IMR-90 (cell line): Measurements from ENCODE around the gene BPIFA3. TPM values are rescaled to one million over a fixed set of nuclear protein-coding genes. Genes with fewer than 3 reads are reported as not detected.

ENCODE experiments used
- ATAC-seq: fragments of 200-7000 bp; cut with Tn5 transposase; 2 replicates; pipeline ENCODE4 v1.9.1; 2020; ENCODE audit warnings: low read depth, mild to moderate bottlenecking, moderate library complexity
- BruUV-seq: library from RNA; stranded (reverse); fragments of 400-500 nt; replicated peaks from 2 replicates; lab custom pipeline; 2021; lab: Mats Ljungman, UMichigan
- CTCF ChIA-PET: fragments of 300-600 bp; formaldehyde crosslinking; extraction: SDS; loops from one replicate; lab custom pipeline; 2021; ENCODE audit warnings: antibody characterized with exemption; lab: Yijun Ruan, JAX
- POLR2A ChIA-PET: fragments of 300-600 bp; sonication (Branson Sonifier 250); formaldehyde crosslinking; loops from one replicate; lab custom pipeline; 2022; ENCODE audit warnings: antibody characterized with exemption; ENCODE audit not compliant: unreplicated experiment; lab: Charles Lee
- DNase-seq: peaks from one replicate; pipeline ENCODE4 v3.0.0; 2013
- H2AFZ ChIP-seq: replicated peaks from 2 replicates; pipeline ENCODE3; 2013; ENCODE audit warnings: low read length, mild to moderate bottlenecking; ENCODE audit not compliant: poor library complexity
- H2AK5ac ChIP-seq: 2 replicates; pipeline ENCODE4 v1.6.1; 2013; ENCODE audit warnings: low read depth, low read length, inconsistent platforms
- H2AK9ac ChIP-seq: replicated peaks from 2 replicates; pipeline ENCODE3; 2013; ENCODE audit warnings: mild to moderate bottlenecking, low read depth, low read length, moderate library complexity; ENCODE audit not compliant: poor library complexity
- H2BK120ac ChIP-seq: 2 replicates; pipeline ENCODE4 v1.6.1; 2013; ENCODE audit warnings: low read depth, low read length, inconsistent platforms
- H2BK15ac ChIP-seq: 3 replicates; pipeline ENCODE4 v1.6.1; 2013; ENCODE audit warnings: low read depth, low read length, inconsistent platforms
- H2BK20ac ChIP-seq: 2 replicates; pipeline ENCODE4 v1.6.1; 2013; ENCODE audit warnings: low read depth, mild to moderate bottlenecking, inconsistent platforms, low read length, moderate library complexity
- H2BK5ac ChIP-seq: 2 replicates; pipeline ENCODE4 v1.6.1; 2013; ENCODE audit warnings: mild to moderate bottlenecking, low read depth, low read length, inconsistent platforms; ENCODE audit not compliant: poor library complexity, severe bottlenecking
- H3K14ac ChIP-seq: replicated peaks from 2 replicates; pipeline ENCODE4 v1.6.1; 2013; ENCODE audit warnings: low read depth, low read length, inconsistent platforms
- H3K18ac ChIP-seq: 2 replicates; pipeline ENCODE4 v1.6.1; 2013; ENCODE audit warnings: low read depth, low read length, control low read depth
- H3K23ac ChIP-seq: 2 replicates; pipeline ENCODE4 v1.6.1; 2013; ENCODE audit warnings: low read depth, low read length, inconsistent platforms
- H3K27ac ChIP-seq: 2 replicates; pipeline ENCODE4 v1.5.1; 2013; ENCODE audit warnings: mild to moderate bottlenecking, control low read depth, low read length; ENCODE audit not compliant: insufficient read depth
- H3K27me3 ChIP-seq: 2 replicates; pipeline ENCODE4 v1.6.1; 2013; ENCODE audit warnings: low read length; ENCODE audit not compliant: control insufficient read depth, insufficient read depth
- H3K36me3 ChIP-seq: 2 replicates; pipeline ENCODE4 v1.6.1; 2013; ENCODE audit warnings: low read length, mixed read lengths; ENCODE audit not compliant: control insufficient read depth, insufficient read depth
- H3K4ac ChIP-seq: 2 replicates; pipeline ENCODE4 v1.6.1; 2013; ENCODE audit warnings: low read depth, low read length, inconsistent platforms
- H3K4me1 ChIP-seq: 2 replicates; pipeline ENCODE4 v1.6.1; 2013; ENCODE audit warnings: low read length, mixed read lengths; ENCODE audit not compliant: control insufficient read depth, insufficient read depth
- H3K4me2 ChIP-seq: 2 replicates; pipeline ENCODE4 v1.6.1; 2013; ENCODE audit warnings: low read depth, mild to moderate bottlenecking, control low read depth, low read length, moderate library complexity
- H3K4me3 ChIP-seq: 2 replicates; pipeline ENCODE4 v1.5.1; 2013; ENCODE audit warnings: low read depth, mild to moderate bottlenecking, control low read depth, low read length, moderate library complexity; ENCODE audit not compliant: insufficient read depth
- H3K56ac ChIP-seq: 2 replicates; pipeline ENCODE4 v1.6.1; 2013; ENCODE audit warnings: low read length, inconsistent platforms; ENCODE audit not compliant: insufficient read depth; ENCODE audit errors: extremely low read depth
- H3K79me1 ChIP-seq, 2 experiments: 2 replicates each; pipeline ENCODE4 v1.6.1; 2013; ENCODE audit warnings: low read length in 2 of 2, inconsistent platforms in 1 of 2, low read depth in 1 of 2
- H3K9ac ChIP-seq: 2 replicates; pipeline ENCODE4 v1.6.1; 2013; ENCODE audit warnings: low read depth, low read length, control low read depth
- H3K9me1 ChIP-seq: 2 replicates; pipeline ENCODE4 v1.6.1; 2013; ENCODE audit warnings: low read length, inconsistent platforms; ENCODE audit not compliant: insufficient read depth
- H3K9me3 ChIP-seq: 2 replicates; pipeline ENCODE4 v1.6.1; 2013; ENCODE audit warnings: low read length; ENCODE audit not compliant: control insufficient read depth, insufficient read depth
- H4K20me1 ChIP-seq: 2 replicates; pipeline ENCODE4 v1.6.1; 2013; ENCODE audit warnings: low read length, inconsistent platforms; ENCODE audit not compliant: insufficient read depth
- H4K5ac ChIP-seq: 2 replicates; pipeline ENCODE4 v1.6.1; 2013; ENCODE audit warnings: mild to moderate bottlenecking, low read depth, low read length, control low read depth
- H4K8ac ChIP-seq, 2 experiments: 2 replicates each; pipeline ENCODE4 v1.6.1; 2013; ENCODE audit warnings: low read depth in 2 of 2, low read length in 2 of 2, control low read depth in 1 of 2, inconsistent platforms in 1 of 2
- H4K91ac ChIP-seq: 2 replicates; pipeline ENCODE4 v1.6.1; 2013; ENCODE audit warnings: low read depth, low read length, inconsistent platforms; ENCODE audit not compliant: insufficient read depth
- BHLHE40 ChIP-seq: fragments of 150-350 bp; IDR thresholded peaks from 2 replicates; pipeline ENCODE4 v1.6.1; 2016; ENCODE audit warnings: mild to moderate bottlenecking, low read depth, low read length
- CEBPB ChIP-seq: IDR thresholded peaks from 2 replicates; pipeline ENCODE4 v1.6.1; 2012; ENCODE audit warnings: low read depth, low read length, improper control_type of control experiment
- FOS ChIP-seq: fragments of 150-350 bp; IDR thresholded peaks from 2 replicates; pipeline ENCODE4 v1.6.1; 2016; ENCODE audit warnings: low read depth, low read length
- MAFK ChIP-seq: IDR thresholded peaks from 2 replicates; pipeline ENCODE4 v1.6.1; 2012; ENCODE audit warnings: low read depth, low read length, improper control_type of control experiment
- MAZ ChIP-seq: IDR thresholded peaks from 2 replicates; pipeline ENCODE4 v1.6.1; 2012; ENCODE audit warnings: low read depth, mild to moderate bottlenecking, low read length, improper control_type of control experiment, moderate library complexity, borderline replicate concordance
- MXI1 ChIP-seq: IDR thresholded peaks from 2 replicates; pipeline ENCODE4 v1.6.1; 2012; ENCODE audit warnings: low read depth, mild to moderate bottlenecking, low read length, moderate library complexity, borderline replicate concordance
- POLR2A ChIP-seq: IDR thresholded peaks from 2 replicates; pipeline ENCODE4 v1.6.1; 2012; ENCODE audit warnings: mild to moderate bottlenecking, low read depth, low read length
- RAD21 ChIP-seq: IDR thresholded peaks from 2 replicates; pipeline ENCODE4 v1.6.1; 2012; ENCODE audit warnings: low read length, improper control_type of control experiment
- RCOR1 ChIP-seq: IDR thresholded peaks from 2 replicates; pipeline ENCODE4 v1.6.1; 2012; ENCODE audit warnings: mild to moderate bottlenecking, low read length, improper control_type of control experiment; ENCODE audit not compliant: insufficient replicate concordance
- RFX5 ChIP-seq: IDR thresholded peaks from 2 replicates; pipeline ENCODE4 v1.8.0; 2012; ENCODE audit warnings: low read depth, mild to moderate bottlenecking, low read length, moderate library complexity
- SMC3 ChIP-seq: fragments of 150-350 bp; IDR thresholded peaks from 2 replicates; pipeline ENCODE4 v1.6.1; 2016; ENCODE audit warnings: low read depth, mild to moderate bottlenecking, antibody characterized with exemption, low read length, moderate library complexity
- WGBS, 2 experiments: methylation state at CpG; one replicate each; pipeline versions ENCODE4 v1.1.5 to v1.1.7; 2013; ENCODE audit warnings: missing lambda C conversion rate in 2 of 2; ENCODE audit not compliant: insufficient read length in 1 of 2; ENCODE audit errors: extremely low coverage in 2 of 2; 5-methylcytosine and 5-hydroxymethylcytosine counted together
- dilution Hi-C: fragments of 300-500 bp; cut with HindIII; formaldehyde crosslinking; loops from one replicate; pipeline ENCODE4 v1.14.3; 2018; ENCODE audit warnings: low sequenced_read_pairs; ENCODE audit not compliant: unreplicated experiment
- in situ Hi-C: fragments of 300-500 bp; cut with MboI; formaldehyde crosslinking; loops from 3 replicates; pipeline ENCODE4 v1.14.3; 2019; ENCODE audit warnings: low sequenced_read_pairs, inconsistent platforms, mixed read lengths
- intact Hi-C: fragments of 100-400 bp; cut with micrococcal nuclease; formaldehyde crosslinking; loops from 2 replicates; pipeline ENCODE4 v1.10.0; 2022
- polyA plus RNA-seq, 3 experiments: library from polyadenylated mRNA; depleted of rRNA; stranded (reverse); fragments of >200 nt; gene quantifications; 2 replicates each; pipeline ENCODE4 v1.2.3, GENCODE V29; 2012; ENCODE audit warnings: low replicate concordance in 1 of 3
- total RNA-seq: library from RNA; depleted of rRNA; stranded (reverse); fragments of >200 nt; gene quantifications from 2 replicates; pipeline ENCODE4 v1.2.3, GENCODE V29; 2012
- TF ChIP-seq, protein P1 (sequence below): fragments of 150-350 bp; IDR thresholded peaks from 2 replicates; pipeline ENCODE4 v1.6.1; 2017; ENCODE audit warnings: mild to moderate bottlenecking, antibody characterized with exemption, low read length, low read depth
- TF ChIP-seq, protein P2 (sequence below): fragments of 150-350 bp; IDR thresholded peaks from 2 replicates; pipeline ENCODE4 v1.6.1; 2016; ENCODE audit warnings: low read depth, mild to moderate bottlenecking, low read length, moderate library complexity, borderline replicate concordance
- TF ChIP-seq, protein P3 (sequence below): conservative IDR thresholded peaks from 2 replicates; pipeline ENCODE4 v1.5.1; 2012; ENCODE audit warnings: mild to moderate bottlenecking, low read depth, low read length, improper control_type of control experiment

The BPIFA3 gene
- total and polyA plus RNA-seq, 2 of the 4 experiments (the other 2 are of a cell fraction): not detected

DNA sequence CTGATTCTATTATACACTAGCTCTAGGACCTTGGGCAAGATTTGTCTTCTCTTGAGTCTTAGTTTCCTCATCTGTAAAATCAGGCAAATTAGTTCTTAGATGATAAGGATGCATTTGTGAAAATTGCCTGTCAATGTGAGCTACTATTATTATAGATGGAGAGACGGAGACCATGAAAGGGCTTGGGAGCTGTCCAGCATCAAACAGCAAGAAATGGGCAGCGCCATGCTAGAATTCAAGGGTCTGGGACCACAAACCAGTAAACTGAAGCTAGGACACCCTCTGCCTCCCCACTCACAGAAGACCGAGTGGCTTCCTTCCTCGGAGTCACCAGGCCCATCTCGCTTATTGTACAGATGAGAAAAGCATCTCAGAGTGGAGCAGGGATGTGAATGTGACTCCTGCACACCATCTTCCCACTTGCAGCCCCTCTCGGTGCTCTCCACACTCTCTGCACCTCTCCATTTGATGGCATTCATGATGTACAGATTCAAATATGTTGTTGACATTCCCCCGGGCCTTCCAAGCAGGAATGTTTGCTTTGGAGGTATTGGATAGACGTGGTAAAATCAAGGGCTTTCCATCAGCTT lies 24.1 kb upstream of the BPIFA3 start:
- no peaks in the 10 kb centered on the region for H4K20me1 ChIP-seq
- no peaks in the 10 kb centered on the region for H3K4me1 ChIP-seq
- no peaks in the 10 kb centered on the region for H3K36me3 ChIP-seq
- no peak overlapping the region for H3K4me3 ChIP-seq
- H3K27ac ChIP-seq: no peak overlapping the region
- intact Hi-C loops (no loop called here), in situ Hi-C loops (no loop called here), dilution Hi-C loops (no loop called here)
- no peak overlapping the region for H4K91ac ChIP-seq
- H3K23ac ChIP-seq: no peak overlapping the region
- POLR2A ChIA-PET: no interaction called here
- no peak overlapping the region for H3K14ac ChIP-seq
- H3K4ac ChIP-seq: no peak overlapping the region
- H3K56ac ChIP-seq: no peak overlapping the region
- no peaks in the 10 kb centered on the region for H3K27me3 ChIP-seq
- no TSS peak for BruUV-seq
- CTCF ChIA-PET: no interaction called here
- no peak overlapping the region for H4K8ac ChIP-seq
- DNase-seq (no peak), ATAC-seq (no peak)
- H3K9me1 ChIP-seq: no peaks in the 10 kb centered on the region
- H3K18ac ChIP-seq: no peak overlapping the region
- H2AFZ ChIP-seq: no peak overlapping the region
- H3K9ac ChIP-seq: no peak overlapping the region
- no peak overlapping the region for H2BK5ac ChIP-seq
- H3K9me3 ChIP-seq: no peaks in the 10 kb centered on the region
- 0% methylated on average over 1 of the region's 8 CpGs; no CpG with 5 or more reads in 1 of the 2 experiments for WGBS, 2 experiments
- TF ChIP-seq MAFK (no peak), POLR2A (no peak), MXI1 (no peak), FOS (no peak), SMC3 (no peak), BHLHE40 (no peak), RCOR1 (no peak), CEBPB (no peak), RAD21 (no peak), RFX5 (no peak), MAZ (no peak)
- TF ChIP-seq, protein P1, sequence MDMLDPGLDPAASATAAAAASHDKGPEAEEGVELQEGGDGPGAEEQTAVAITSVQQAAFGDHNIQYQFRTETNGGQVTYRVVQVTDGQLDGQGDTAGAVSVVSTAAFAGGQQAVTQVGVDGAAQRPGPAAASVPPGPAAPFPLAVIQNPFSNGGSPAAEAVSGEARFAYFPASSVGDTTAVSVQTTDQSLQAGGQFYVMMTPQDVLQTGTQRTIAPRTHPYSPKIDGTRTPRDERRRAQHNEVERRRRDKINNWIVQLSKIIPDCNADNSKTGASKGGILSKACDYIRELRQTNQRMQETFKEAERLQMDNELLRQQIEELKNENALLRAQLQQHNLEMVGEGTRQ: no peak
- TF ChIP-seq, protein P2, sequence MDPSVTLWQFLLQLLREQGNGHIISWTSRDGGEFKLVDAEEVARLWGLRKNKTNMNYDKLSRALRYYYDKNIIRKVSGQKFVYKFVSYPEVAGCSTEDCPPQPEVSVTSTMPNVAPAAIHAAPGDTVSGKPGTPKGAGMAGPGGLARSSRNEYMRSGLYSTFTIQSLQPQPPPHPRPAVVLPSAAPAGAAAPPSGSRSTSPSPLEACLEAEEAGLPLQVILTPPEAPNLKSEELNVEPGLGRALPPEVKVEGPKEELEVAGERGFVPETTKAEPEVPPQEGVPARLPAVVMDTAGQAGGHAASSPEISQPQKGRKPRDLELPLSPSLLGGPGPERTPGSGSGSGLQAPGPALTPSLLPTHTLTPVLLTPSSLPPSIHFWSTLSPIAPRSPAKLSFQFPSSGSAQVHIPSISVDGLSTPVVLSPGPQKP: no peak
- TF ChIP-seq, protein P3, sequence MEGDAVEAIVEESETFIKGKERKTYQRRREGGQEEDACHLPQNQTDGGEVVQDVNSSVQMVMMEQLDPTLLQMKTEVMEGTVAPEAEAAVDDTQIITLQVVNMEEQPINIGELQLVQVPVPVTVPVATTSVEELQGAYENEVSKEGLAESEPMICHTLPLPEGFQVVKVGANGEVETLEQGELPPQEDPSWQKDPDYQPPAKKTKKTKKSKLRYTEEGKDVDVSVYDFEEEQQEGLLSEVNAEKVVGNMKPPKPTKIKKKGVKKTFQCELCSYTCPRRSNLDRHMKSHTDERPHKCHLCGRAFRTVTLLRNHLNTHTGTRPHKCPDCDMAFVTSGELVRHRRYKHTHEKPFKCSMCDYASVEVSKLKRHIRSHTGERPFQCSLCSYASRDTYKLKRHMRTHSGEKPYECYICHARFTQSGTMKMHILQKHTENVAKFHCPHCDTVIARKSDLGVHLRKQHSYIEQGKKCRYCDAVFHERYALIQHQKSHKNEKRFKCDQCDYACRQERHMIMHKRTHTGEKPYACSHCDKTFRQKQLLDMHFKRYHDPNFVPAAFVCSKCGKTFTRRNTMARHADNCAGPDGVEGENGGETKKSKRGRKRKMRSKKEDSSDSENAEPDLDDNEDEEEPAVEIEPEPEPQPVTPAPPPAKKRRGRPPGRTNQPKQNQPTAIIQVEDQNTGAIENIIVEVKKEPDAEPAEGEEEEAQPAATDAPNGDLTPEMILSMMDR: no peak
- H2BK15ac ChIP-seq: no peak overlapping the region
- H2BK20ac ChIP-seq: no peak overlapping the region
- H3K4me2 ChIP-seq: no peak overlapping the region
- no peak overlapping the region for H2AK5ac ChIP-seq
- no peak overlapping the region for H4K5ac ChIP-seq
- no peak overlapping the region for H2AK9ac ChIP-seq
- H3K79me1 ChIP-seq: no peaks in the 10 kb centered on the region
- no peak overlapping the region for H2BK120ac ChIP-seq
